Cardiac fibroblast (primary cell): ENCODE data around the gene CTIF.

ENCODE experiments used
- DNase-seq, 2 donors: peaks; one replicate each; pipeline versions ENCODE4 v3.0.0 to v3.0.0-alpha.2; 2010; ENCODE audit warnings: low read depth in 2 of 2
- H3K4me3 ChIP-seq, 2 donors: replicated peaks in 1 of 2; 1 replicate in 1 of 2; 2 replicates in 1 of 2; pipeline ENCODE4 v1.5.1; 2011; ENCODE audit warnings: low read depth in 2 of 2, low read length in 2 of 2, mild to moderate bottlenecking in 2 of 2, moderate library complexity in 1 of 2
- CTCF ChIP-seq: IDR thresholded peaks from one replicate; pipeline ENCODE4 v1.5.1; 2011; ENCODE audit warnings: low read depth, mild to moderate bottlenecking, low read length, inconsistent platforms

CTIF gene

GRCh38 chr18:48888773-48889080 lies 349.9 kb downstream of the CTIF start:
- TF ChIP-seq CTCF, result no peak
- H3K4me3 ChIP-seq, result no peak overlapping the region
- no peak for DNase-seq

GRCh38 chr18:48889115-48889941 lies 350.5 kb downstream of the CTIF start:
- no peak for TF ChIP-seq CTCF
- H3K4me3 ChIP-seq, result no peak overlapping the region
- DNase-seq, result peak in 1 of 2 donors; percentile 75

- no peak overlapping the region for H3K4me3 ChIP-seq
- no peak for TF ChIP-seq CTCF
- no peak for DNase-seq
These were observed 351.3 kb downstream of the CTIF start for GRCh38 chr18:48889981-48890762.

- no peak for TF ChIP-seq CTCF
- no peak overlapping the region for H3K4me3 ChIP-seq
- no peak for DNase-seq
These were observed 352.9 kb downstream of the CTIF start for GRCh38 chr18:48891721-48892120.

- DNase-seq, result no peak
- H3K4me3 ChIP-seq, result no peak overlapping the region
- no peak for TF ChIP-seq CTCF
These were observed 353.5 kb downstream of the CTIF start for GRCh38 chr18:48892146-48892855.

GRCh38 chr18:48893061-48893607 lies 354.3 kb downstream of the CTIF start:
- no peak for TF ChIP-seq CTCF
- no peak for DNase-seq
- H3K4me3 ChIP-seq, result no peak overlapping the region
